Vagina (tissue), 2 donors: ENCODE measurements around the gene ARMH4.

Source experiments
- POLR2A ChIP-seq, 2 donors: fragments of 450-650 bp; IDR thresholded peaks; one replicate each; pipeline ENCODE4 v1.6.1; 2017; ENCODE audit warnings: antibody characterized with exemption in 2 of 2, mild to moderate bottlenecking in 2 of 2, moderate library complexity in 2 of 2
- TF ChIP-seq, protein P1 (sequence below), 3 experiments: fragments of 450-650 bp in 2 of 3; fragments of 200-600 bp in 1 of 3; sonication (generic) in 1 of 3; IDR thresholded peaks; one replicate each; pipeline ENCODE4 v1.5.1; 2017 to 2019; ENCODE audit warnings: antibody characterized with exemption in 3 of 3, mild to moderate bottlenecking in 2 of 3, moderate library complexity in 2 of 3

DNA sequence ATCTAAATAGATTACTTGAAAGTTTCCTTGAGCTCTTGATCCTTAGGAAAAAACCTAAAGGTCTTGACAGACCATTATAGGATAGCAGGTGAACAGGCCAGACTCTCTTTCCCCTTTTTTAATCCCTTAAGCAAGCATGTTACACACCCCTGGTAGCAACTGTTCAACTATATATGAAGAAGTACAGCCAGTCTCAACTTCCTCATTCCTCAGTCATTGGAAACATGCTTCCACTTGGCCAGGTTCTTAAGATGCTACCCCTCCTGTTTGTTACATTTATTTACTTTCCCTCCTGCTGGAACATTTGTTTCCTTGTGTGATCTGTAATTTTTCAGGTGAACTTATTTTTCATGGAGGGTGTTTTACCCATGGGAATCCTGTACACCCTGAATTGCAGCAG lies 124.1 kb downstream of the ARMH4 start:
- TF ChIP-seq, protein P1, sequence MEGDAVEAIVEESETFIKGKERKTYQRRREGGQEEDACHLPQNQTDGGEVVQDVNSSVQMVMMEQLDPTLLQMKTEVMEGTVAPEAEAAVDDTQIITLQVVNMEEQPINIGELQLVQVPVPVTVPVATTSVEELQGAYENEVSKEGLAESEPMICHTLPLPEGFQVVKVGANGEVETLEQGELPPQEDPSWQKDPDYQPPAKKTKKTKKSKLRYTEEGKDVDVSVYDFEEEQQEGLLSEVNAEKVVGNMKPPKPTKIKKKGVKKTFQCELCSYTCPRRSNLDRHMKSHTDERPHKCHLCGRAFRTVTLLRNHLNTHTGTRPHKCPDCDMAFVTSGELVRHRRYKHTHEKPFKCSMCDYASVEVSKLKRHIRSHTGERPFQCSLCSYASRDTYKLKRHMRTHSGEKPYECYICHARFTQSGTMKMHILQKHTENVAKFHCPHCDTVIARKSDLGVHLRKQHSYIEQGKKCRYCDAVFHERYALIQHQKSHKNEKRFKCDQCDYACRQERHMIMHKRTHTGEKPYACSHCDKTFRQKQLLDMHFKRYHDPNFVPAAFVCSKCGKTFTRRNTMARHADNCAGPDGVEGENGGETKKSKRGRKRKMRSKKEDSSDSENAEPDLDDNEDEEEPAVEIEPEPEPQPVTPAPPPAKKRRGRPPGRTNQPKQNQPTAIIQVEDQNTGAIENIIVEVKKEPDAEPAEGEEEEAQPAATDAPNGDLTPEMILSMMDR (IDR thresholded peaks at IDR 0.05): no peak
- no peak for TF ChIP-seq POLR2A (IDR thresholded peaks at IDR 0.05)
